GM23338 (cell line): ENCODE data around the gene PGLYRP2. TPM values are rescaled to one million over a fixed set of nuclear protein-coding genes. Genes with fewer than 3 reads are reported as not detected.

Experiments used
- ATAC-seq: fragments of 200-7000 bp; cut with Tn5 transposase; 3 replicates; pipeline ENCODE4 v1.9.1; 2020
- DNase-seq: peaks from one replicate; pipeline ENCODE4 v3.0.0-alpha.2; 2015; ENCODE audit warnings: low spot score
- H2AFZ ChIP-seq: fragments of 200-600 bp; sonication (generic); 2 replicates; pipeline ENCODE4 v1.8.0; 2016; ENCODE audit warnings: antibody characterized with exemption, mild to moderate bottlenecking, moderate library complexity
- H3F3A ChIP-seq: fragments of 200-600 bp; sonication (generic); replicated peaks from 2 replicates; pipeline ENCODE4 v1.8.0; 2017; ENCODE audit warnings: antibody characterized with exemption, mixed run types, low read depth
- H3K27ac ChIP-seq: fragments of 200-600 bp; sonication (generic); 2 replicates; pipeline ENCODE4 v1.6.1; 2016; ENCODE audit warnings: low read depth
- H3K27me3 ChIP-seq: fragments of 200-600 bp; sonication (generic); 2 replicates; pipeline ENCODE4 v1.8.0; 2016; ENCODE audit warnings: mild to moderate bottlenecking, mixed run types, moderate library complexity; ENCODE audit not compliant: insufficient read depth
- H3K36me3 ChIP-seq: fragments of 200-600 bp; sonication (generic); 2 replicates; pipeline ENCODE4 v1.8.0; 2016; ENCODE audit warnings: mild to moderate bottlenecking; ENCODE audit not compliant: insufficient read depth
- H3K4me1 ChIP-seq: fragments of 200-600 bp; sonication (generic); 2 replicates; pipeline ENCODE4 v1.8.0; 2016; ENCODE audit warnings: mild to moderate bottlenecking, moderate library complexity; ENCODE audit not compliant: insufficient read depth
- H3K4me2 ChIP-seq: fragments of 200-600 bp; sonication (generic); 2 replicates; pipeline ENCODE4 v1.7.1; 2017; ENCODE audit warnings: mixed run types
- H3K4me3 ChIP-seq: fragments of 200-600 bp; sonication (generic); 2 replicates; pipeline ENCODE4 v1.6.1; 2016; ENCODE audit warnings: mixed run types
- H3K79me2 ChIP-seq: fragments of 200-600 bp; sonication (generic); replicated peaks from 2 replicates; pipeline ENCODE4 v1.8.0; 2017; ENCODE audit warnings: mild to moderate bottlenecking; ENCODE audit not compliant: insufficient read depth
- H3K9me2 ChIP-seq: fragments of 200-600 bp; sonication (generic); 2 replicates; pipeline ENCODE4 v1.8.0; 2017; ENCODE audit not compliant: insufficient read depth
- H4K20me1 ChIP-seq: fragments of 200-600 bp; sonication (generic); replicated peaks from 2 replicates; pipeline ENCODE4 v1.8.0; 2017; ENCODE audit warnings: mild to moderate bottlenecking; ENCODE audit not compliant: insufficient read depth
- H3K27ac Mint-ChIP-seq: 2 replicates; pipeline ENCODE4 v1.8.0; 2020; ENCODE audit warnings: inconsistent platforms, mild to moderate bottlenecking, moderate library complexity, mixed read lengths
- H3K27me3 Mint-ChIP-seq: 3 replicates; pipeline ENCODE4 v1.8.0; 2022; ENCODE audit warnings: low read depth, mild to moderate bottlenecking, moderate library complexity, mixed read lengths, inconsistent platforms; ENCODE audit not compliant: insufficient read depth, poor library complexity
- H3K36me3 Mint-ChIP-seq: 3 replicates; pipeline ENCODE4 v1.8.0; 2021; ENCODE audit warnings: low read depth, mild to moderate bottlenecking, inconsistent platforms, moderate library complexity, mixed read lengths
- H3K4me1 Mint-ChIP-seq: 3 replicates; pipeline ENCODE4 v1.8.0; 2020; ENCODE audit warnings: mild to moderate bottlenecking, inconsistent platforms, mixed read lengths
- H3K4me3 Mint-ChIP-seq: 3 replicates; pipeline ENCODE4 v1.8.0; 2021; ENCODE audit warnings: moderate library complexity, mild to moderate bottlenecking, inconsistent platforms, mixed read lengths
- H3K9me3 Mint-ChIP-seq: 3 replicates; pipeline ENCODE4 v1.8.0; 2020; ENCODE audit warnings: moderate library complexity, mild to moderate bottlenecking, inconsistent platforms, mixed read lengths
- CREB1 ChIP-seq: fragments of 250-450 bp; sonication (Bioruptor Pico); IDR thresholded peaks from 2 replicates; pipeline ENCODE4 v1.5.0; 2020; ENCODE audit warnings: low read depth, mild to moderate bottlenecking, moderate library complexity
- EZH2 ChIP-seq: fragments of 200-600 bp; sonication (generic); IDR thresholded peaks from one replicate; pipeline ENCODE4 v1.8.0; 2017; ENCODE audit warnings: antibody characterized with exemption, mild to moderate bottlenecking, low read depth; ENCODE audit not compliant: unreplicated experiment
- ZNF114 ChIP-seq: fragments of 250-450 bp; sonication (Bioruptor Pico); IDR thresholded peaks from 2 replicates; pipeline ENCODE4 v1.5.0; 2020; ENCODE audit warnings: mild to moderate bottlenecking, moderate library complexity
- ZNF331 ChIP-seq: fragments of 250-450 bp; sonication (Bioruptor Pico); IDR thresholded peaks from 2 replicates; pipeline ENCODE4 v1.5.0; 2020; ENCODE audit warnings: low read depth, mild to moderate bottlenecking, moderate library complexity
- long read RNA-seq: library from polyadenylated mRNA; unstranded; transcript quantifications from one replicate; pipeline ENCODE4 v2.0.0, GENCODE V29; 2020; ENCODE audit not compliant: unreplicated experiment
- polyA plus RNA-seq: library from polyadenylated mRNA; unstranded; fragments of >200 nt; fragmentation: Nextera tagmentation; extraction: Ambion mirVana; gene quantifications from 2 replicates; pipeline ENCODE4 v1.2.1, GENCODE V29; 2016
- total RNA-seq: library from RNA; depleted of rRNA; stranded (reverse); fragments of >200 nt; shearing (Covaris generic); gene quantifications from 2 replicates; pipeline ENCODE4 v1.2.3, GENCODE V29; 2014; rRNA removed
- TF ChIP-seq, protein P1 (sequence below): fragments of 250-450 bp; sonication (Bioruptor Pico); IDR thresholded peaks from 2 replicates; pipeline ENCODE4 v1.5.0; 2020; ENCODE audit warnings: mild to moderate bottlenecking, moderate library complexity
- TF ChIP-seq, protein P2 (sequence below): IDR thresholded peaks from one replicate; pipeline ENCODE4 v1.6.1; 2018; ENCODE audit warnings: antibody characterized with exemption; ENCODE audit not compliant: unreplicated experiment
- TF ChIP-seq, protein P3 (sequence below), 2 experiments: fragments of 200-600 bp in 1 of 2; sonication (generic) in 1 of 2; conservative IDR thresholded peaks; 2 replicates each; pipeline versions ENCODE4 v1.5.1 to v1.6.1; 2016 to 2017; ENCODE audit warnings: antibody characterized with exemption in 2 of 2, low read depth in 2 of 2, mild to moderate bottlenecking in 2 of 2, moderate library complexity in 1 of 2

The PGLYRP2 gene, protein sequence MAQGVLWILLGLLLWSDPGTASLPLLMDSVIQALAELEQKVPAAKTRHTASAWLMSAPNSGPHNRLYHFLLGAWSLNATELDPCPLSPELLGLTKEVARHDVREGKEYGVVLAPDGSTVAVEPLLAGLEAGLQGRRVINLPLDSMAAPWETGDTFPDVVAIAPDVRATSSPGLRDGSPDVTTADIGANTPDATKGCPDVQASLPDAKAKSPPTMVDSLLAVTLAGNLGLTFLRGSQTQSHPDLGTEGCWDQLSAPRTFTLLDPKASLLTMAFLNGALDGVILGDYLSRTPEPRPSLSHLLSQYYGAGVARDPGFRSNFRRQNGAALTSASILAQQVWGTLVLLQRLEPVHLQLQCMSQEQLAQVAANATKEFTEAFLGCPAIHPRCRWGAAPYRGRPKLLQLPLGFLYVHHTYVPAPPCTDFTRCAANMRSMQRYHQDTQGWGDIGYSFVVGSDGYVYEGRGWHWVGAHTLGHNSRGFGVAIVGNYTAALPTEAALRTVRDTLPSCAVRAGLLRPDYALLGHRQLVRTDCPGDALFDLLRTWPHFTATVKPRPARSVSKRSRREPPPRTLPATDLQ
- total RNA-seq: not detected in 2 replicates
- polyA plus RNA-seq: not detected in 2 replicates
- long read RNA-seq: 0 reads

DNA sequence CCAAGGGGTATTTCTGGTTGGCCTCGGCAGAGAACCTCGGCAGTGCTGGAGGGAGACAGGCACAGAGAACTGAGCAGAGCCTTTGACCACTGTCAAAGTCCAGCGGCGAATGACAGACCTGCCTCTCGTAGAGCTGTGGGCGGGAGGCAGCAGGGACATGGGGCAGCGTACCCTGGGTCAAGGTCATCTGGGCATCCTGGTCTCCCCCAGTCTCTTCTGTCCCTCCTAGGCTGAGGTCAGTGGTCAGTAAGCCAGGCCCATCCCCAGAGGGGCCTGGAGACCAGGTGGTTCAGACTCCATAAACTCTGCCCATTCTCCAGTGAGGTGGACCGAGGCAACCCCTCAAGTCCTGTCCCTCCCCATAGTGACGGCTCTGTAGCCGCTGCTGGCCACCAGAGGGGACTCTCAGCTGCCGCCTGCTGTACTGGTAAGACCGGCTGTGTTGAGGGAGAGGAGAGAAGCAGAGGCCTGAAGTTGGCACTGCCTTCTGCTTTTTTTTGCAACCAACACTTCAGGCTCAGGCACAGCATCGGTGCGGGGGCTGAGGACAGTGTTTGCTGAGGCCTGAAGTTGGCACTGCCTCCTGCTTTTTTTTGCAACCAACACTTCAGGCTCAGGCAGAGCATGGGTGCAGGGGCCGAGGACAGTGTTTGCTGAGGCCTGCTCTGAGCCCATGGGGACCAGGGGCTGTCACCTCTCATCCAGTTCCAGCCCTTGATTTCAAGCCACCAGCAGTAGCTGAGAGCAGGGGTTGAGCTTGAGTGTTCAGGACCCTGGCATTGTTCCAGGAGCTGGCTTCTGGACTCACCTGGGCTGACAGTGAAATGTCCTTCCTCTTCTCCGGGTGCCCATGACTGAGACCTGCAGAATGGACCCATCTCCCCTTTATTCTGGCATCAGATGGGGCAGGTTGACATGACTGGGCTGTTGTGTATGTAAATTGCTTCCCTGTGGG is at the start of gene PGLYRP2:
Gene PGLYRP2 (minus strand): TSS at position 111 of the 955 bp plus-strand sequence. CDS start 130 bp downstream, outside the sequence.
- no peaks in the 10 kb centered on the region for H3K27me3 ChIP-seq
- peak; percentile 53; the same call in 2 of the 3 replicates for ATAC-seq
- no peaks in the 10 kb centered on the region for H3K79me2 ChIP-seq
- H3K27ac ChIP-seq: no peak within 1 kb of the TSS
- no peaks in the 10 kb centered on the region for H3K4me1 ChIP-seq
- no peaks in the 10 kb centered on the region for H3K9me2 ChIP-seq
- TF ChIP-seq ZNF114 (CRISPR knock-in tag): no peak
- TF ChIP-seq EZH2: no peak
- TF ChIP-seq, protein P1, sequence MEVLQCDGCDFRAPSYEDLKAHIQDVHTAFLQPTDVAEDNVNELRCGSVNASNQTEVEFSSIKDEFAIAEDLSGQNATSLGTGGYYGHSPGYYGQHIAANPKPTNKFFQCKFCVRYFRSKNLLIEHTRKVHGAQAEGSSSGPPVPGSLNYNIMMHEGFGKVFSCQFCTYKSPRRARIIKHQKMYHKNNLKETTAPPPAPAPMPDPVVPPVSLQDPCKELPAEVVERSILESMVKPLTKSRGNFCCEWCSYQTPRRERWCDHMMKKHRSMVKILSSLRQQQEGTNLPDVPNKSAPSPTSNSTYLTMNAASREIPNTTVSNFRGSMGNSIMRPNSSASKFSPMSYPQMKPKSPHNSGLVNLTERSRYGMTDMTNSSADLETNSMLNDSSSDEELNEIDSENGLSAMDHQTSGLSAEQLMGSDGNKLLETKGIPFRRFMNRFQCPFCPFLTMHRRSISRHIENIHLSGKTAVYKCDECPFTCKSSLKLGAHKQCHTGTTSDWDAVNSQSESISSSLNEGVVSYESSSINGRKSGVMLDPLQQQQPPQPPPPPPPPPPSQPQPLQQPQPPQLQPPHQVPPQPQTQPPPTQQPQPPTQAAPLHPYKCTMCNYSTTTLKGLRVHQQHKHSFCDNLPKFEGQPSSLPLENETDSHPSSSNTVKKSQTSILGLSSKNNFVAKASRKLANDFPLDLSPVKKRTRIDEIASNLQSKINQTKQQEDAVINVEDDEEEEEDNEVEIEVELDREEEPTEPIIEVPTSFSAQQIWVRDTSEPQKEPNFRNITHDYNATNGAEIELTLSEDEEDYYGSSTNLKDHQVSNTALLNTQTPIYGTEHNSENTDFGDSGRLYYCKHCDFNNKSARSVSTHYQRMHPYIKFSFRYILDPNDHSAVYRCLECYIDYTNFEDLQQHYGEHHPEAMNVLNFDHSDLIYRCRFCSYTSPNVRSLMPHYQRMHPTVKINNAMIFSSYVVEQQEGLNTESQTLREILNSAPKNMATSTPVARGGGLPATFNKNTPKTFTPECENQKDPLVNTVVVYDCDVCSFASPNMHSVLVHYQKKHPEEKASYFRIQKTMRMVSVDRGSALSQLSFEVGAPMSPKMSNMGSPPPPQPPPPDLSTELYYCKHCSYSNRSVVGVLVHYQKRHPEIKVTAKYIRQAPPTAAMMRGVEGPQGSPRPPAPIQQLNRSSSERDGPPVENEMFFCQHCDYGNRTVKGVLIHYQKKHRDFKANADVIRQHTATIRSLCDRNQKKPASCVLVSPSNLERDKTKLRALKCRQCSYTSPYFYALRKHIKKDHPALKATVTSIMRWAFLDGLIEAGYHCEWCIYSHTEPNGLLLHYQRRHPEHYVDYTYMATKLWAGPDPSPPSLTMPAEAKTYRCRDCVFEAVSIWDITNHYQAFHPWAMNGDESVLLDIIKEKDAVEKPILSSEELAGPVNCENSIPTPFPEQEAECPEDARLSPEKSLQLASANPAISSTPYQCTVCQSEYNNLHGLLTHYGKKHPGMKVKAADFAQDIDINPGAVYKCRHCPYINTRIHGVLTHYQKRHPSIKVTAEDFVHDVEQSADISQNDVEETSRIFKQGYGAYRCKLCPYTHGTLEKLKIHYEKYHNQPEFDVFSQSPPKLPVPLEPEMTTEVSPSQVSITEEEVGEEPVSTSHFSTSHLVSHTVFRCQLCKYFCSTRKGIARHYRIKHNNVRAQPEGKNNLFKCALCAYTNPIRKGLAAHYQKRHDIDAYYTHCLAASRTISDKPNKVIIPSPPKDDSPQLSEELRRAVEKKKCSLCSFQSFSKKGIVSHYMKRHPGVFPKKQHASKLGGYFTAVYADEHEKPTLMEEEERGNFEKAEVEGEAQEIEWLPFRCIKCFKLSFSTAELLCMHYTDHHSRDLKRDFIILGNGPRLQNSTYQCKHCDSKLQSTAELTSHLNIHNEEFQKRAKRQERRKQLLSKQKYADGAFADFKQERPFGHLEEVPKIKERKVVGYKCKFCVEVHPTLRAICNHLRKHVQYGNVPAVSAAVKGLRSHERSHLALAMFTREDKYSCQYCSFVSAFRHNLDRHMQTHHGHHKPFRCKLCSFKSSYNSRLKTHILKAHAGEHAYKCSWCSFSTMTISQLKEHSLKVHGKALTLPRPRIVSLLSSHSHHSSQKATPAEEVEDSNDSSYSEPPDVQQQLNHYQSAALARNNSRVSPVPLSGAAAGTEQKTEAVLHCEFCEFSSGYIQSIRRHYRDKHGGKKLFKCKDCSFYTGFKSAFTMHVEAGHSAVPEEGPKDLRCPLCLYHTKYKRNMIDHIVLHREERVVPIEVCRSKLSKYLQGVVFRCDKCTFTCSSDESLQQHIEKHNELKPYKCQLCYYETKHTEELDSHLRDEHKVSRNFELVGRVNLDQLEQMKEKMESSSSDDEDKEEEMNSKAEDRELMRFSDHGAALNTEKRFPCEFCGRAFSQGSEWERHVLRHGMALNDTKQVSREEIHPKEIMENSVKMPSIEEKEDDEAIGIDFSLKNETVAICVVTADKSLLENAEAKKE (CRISPR knock-in tag): no peak
- TF ChIP-seq ZNF331 (CRISPR knock-in tag): no peak
- TF ChIP-seq, protein P2, sequence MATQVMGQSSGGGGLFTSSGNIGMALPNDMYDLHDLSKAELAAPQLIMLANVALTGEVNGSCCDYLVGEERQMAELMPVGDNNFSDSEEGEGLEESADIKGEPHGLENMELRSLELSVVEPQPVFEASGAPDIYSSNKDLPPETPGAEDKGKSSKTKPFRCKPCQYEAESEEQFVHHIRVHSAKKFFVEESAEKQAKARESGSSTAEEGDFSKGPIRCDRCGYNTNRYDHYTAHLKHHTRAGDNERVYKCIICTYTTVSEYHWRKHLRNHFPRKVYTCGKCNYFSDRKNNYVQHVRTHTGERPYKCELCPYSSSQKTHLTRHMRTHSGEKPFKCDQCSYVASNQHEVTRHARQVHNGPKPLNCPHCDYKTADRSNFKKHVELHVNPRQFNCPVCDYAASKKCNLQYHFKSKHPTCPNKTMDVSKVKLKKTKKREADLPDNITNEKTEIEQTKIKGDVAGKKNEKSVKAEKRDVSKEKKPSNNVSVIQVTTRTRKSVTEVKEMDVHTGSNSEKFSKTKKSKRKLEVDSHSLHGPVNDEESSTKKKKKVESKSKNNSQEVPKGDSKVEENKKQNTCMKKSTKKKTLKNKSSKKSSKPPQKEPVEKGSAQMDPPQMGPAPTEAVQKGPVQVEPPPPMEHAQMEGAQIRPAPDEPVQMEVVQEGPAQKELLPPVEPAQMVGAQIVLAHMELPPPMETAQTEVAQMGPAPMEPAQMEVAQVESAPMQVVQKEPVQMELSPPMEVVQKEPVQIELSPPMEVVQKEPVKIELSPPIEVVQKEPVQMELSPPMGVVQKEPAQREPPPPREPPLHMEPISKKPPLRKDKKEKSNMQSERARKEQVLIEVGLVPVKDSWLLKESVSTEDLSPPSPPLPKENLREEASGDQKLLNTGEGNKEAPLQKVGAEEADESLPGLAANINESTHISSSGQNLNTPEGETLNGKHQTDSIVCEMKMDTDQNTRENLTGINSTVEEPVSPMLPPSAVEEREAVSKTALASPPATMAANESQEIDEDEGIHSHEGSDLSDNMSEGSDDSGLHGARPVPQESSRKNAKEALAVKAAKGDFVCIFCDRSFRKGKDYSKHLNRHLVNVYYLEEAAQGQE: no peak
- no peak for TF ChIP-seq CREB1 (CRISPR knock-in tag)
- TF ChIP-seq, protein P3, sequence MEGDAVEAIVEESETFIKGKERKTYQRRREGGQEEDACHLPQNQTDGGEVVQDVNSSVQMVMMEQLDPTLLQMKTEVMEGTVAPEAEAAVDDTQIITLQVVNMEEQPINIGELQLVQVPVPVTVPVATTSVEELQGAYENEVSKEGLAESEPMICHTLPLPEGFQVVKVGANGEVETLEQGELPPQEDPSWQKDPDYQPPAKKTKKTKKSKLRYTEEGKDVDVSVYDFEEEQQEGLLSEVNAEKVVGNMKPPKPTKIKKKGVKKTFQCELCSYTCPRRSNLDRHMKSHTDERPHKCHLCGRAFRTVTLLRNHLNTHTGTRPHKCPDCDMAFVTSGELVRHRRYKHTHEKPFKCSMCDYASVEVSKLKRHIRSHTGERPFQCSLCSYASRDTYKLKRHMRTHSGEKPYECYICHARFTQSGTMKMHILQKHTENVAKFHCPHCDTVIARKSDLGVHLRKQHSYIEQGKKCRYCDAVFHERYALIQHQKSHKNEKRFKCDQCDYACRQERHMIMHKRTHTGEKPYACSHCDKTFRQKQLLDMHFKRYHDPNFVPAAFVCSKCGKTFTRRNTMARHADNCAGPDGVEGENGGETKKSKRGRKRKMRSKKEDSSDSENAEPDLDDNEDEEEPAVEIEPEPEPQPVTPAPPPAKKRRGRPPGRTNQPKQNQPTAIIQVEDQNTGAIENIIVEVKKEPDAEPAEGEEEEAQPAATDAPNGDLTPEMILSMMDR (conservative IDR thresholded peaks at IDR 0.05; ENCODE audit: low read depth in 2 of 2): peak in 1 of 2 experiments; percentile 40; a peak in 2 of 4 replicates
- H4K20me1 ChIP-seq: no peaks in the 10 kb centered on the region
- H3F3A ChIP-seq: no peaks in the 10 kb centered on the region
- H3K36me3 ChIP-seq: no peaks in the 10 kb centered on the region
- Mint-ChIP-seq H3K27me3 (peaks cover 4% of the 10 kb centered on the region), H3K4me3 (no peak within 1 kb of the TSS), H3K27ac (no peak within 1 kb of the TSS), H3K36me3 (peaks cover 38% of the 10 kb centered on the region), H3K4me1 (no peaks in the 10 kb centered on the region), H3K9me3 (peaks cover 89% of the 10 kb centered on the region)
- no peak within 1 kb of the TSS for H2AFZ ChIP-seq
- peak; percentile 30 for DNase-seq
- no peak within 1 kb of the TSS for H3K4me2 ChIP-seq
- no peak within 1 kb of the TSS for H3K4me3 ChIP-seq
